Subcutaneous adipose tissue (tissue), 4 donors: ENCODE data around the gene APCDD1L. TPM values are rescaled to one million over a fixed set of nuclear protein-coding genes. Genes with fewer than 3 reads are reported as not detected.

ENCODE experiments used
- CTCF ChIP-seq: fragments of 450-650 bp; IDR thresholded peaks from one replicate; pipeline ENCODE4 v1.5.1; 2016; ENCODE audit warnings: low read depth, mild to moderate bottlenecking, control low read depth, antibody characterized with exemption, moderate library complexity
- total RNA-seq, 4 donors: library from RNA; depleted of rRNA; stranded (reverse); fragments of >200 nt; gene quantifications; one replicate each; pipeline ENCODE4 v1.1.0, GENCODE V29; 2016

The APCDD1L gene
- total RNA-seq, 4 donors from 2014 or later, result 0.17 to 0.22 TPM; not detected in 2

- TF ChIP-seq CTCF, result no peak
Observed at GRCh38 chr20:58544286-58544685, 29.1 kb upstream of the APCDD1L start.

GRCh38 chr20:58543274-58543673 is 28.1 kb upstream of the APCDD1L start:
- TF ChIP-seq CTCF, result no peak

- no peak for TF ChIP-seq CTCF
Observed at GRCh38 chr20:58542411-58543095, 27.4 kb upstream of the APCDD1L start.

DNA sequence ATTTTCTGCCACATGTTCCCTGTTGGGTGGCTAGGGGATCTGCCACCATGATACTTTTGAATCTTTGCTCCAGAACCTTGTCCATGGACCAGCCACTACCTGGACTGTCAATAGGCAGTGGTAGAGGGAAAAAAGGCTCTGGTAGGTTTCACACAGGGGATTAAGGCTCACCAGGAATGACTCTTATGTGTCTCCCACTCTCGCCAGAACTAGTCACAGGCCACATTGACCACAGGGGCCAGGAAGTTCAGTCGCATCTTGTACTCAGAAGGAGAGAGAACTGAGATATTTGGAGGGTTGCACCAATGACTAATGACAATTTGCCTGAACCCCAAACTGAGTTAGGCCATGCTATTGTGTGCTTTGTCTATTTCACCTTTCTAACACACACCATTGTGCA is 23.6 kb upstream of the APCDD1L start:
- no peak for TF ChIP-seq CTCF

GRCh38 chr20:58537831-58538230 is 22.6 kb upstream of the APCDD1L start:
- no peak for TF ChIP-seq CTCF

- TF ChIP-seq CTCF, result no peak
Observed at GRCh38 chr20:58536289-58536688, 21.1 kb upstream of the APCDD1L start.

DNA sequence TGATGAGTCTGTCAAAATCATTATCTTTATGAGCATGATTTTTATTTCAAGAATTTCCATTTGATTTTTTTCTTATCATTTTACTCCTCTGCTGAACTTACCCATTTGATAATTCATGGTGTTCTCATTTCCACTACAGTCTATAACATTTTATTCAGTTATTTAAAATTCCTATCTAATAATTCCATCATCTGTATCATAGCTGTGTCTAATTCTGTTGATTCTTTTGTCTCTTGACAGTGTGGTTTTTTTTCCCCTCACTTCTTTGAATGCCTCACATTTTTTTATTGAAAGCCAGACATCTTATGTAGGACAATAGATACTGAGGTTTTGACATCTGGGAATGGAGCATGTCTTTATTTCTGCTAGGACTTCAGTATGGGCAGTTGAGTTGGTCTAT is 16.5 kb upstream of the APCDD1L start:
- TF ChIP-seq CTCF, result no peak
